Tibial artery (tissue), 4 donors: ENCODE data around the gene PDE7B.
A peak's percentile ranks its signal among the peaks of the same experiment; 100 is the strongest.

Experiments used
- DNase-seq, 2 donors: peaks; one replicate each; pipeline ENCODE4 v3.0.0-alpha.2; 2019
- H3K27ac ChIP-seq, 2 donors: fragments of 200-600 bp; sonication (generic) in 1 of 2; 1 replicate in 1 of 2; 2 replicates in 1 of 2; pipeline ENCODE4 v1.5.1; 2018 to 2019; ENCODE audit warnings: mild to moderate bottlenecking in 1 of 2
- H3K27me3 ChIP-seq, 2 donors: fragments of 200-600 bp; sonication (generic) in 1 of 2; one replicate each; pipeline versions ENCODE4 v1.5.1 to v1.6.0; 2016 to 2019
- H3K36me3 ChIP-seq, 3 donors: fragments of 200-600 bp; sonication (generic) in 2 of 3; one replicate each; pipeline ENCODE4 v1.5.1; 2016 to 2019; ENCODE audit warnings: mild to moderate bottlenecking in 2 of 3
- H3K4me1 ChIP-seq, 4 donors: fragments of 200-600 bp; sonication (generic) in 2 of 4; 1 replicate in 3 of 4; 2 replicates in 1 of 4; pipeline ENCODE4 v1.5.1; 2016 to 2019
- H3K4me3 ChIP-seq, 2 donors: fragments of 200-600 bp; sonication (generic) in 1 of 2; 1 replicate in 1 of 2; 2 replicates in 1 of 2; pipeline ENCODE4 v1.5.1; 2018 to 2019; ENCODE audit warnings: mild to moderate bottlenecking in 2 of 2
- H3K9me3 ChIP-seq, 3 donors: fragments of 200-600 bp; sonication (generic) in 1 of 3; one replicate each; pipeline ENCODE4 v1.5.1; 2016 to 2019
- CTCF ChIP-seq, 2 experiments: fragments of 200-600 bp in 1 of 2; fragments of 450-650 bp in 1 of 2; IDR thresholded peaks; one replicate each; pipeline ENCODE4 v1.5.1; 2017 to 2019; ENCODE audit warnings: antibody characterized with exemption in 2 of 2, mild to moderate bottlenecking in 1 of 2, moderate library complexity in 1 of 2
- intact Hi-C: fragments of 100-400 bp; cut with DNase I; formaldehyde crosslinking; loops from one replicate; pipeline ENCODE4 v1.15.0; 2023; ENCODE audit warnings: low total_unique reads

Gene PDE7B

GRCh38 chr6:136226027-136226673, 374.6 kb downstream of the PDE7B start:
- no peaks in the 10 kb centered on the region for H3K36me3 ChIP-seq
- DNase-seq, result peak in 1 of 2 donors; percentile 48
- no peaks in the 10 kb centered on the region for H3K9me3 ChIP-seq
- H3K27ac ChIP-seq, result no peak overlapping the region
- no peaks in the 10 kb centered on the region for H3K27me3 ChIP-seq
- peak overlapping the region in 1 of 2 donors; percentile 37 for H3K4me3 ChIP-seq
- intact Hi-C loops, result loop anchor here (5.0 to 10.0 kb wide), 2 partner anchors 691 to 719 kb away; no protein-coding TSS in a partner anchor
- peaks cover 0 to 5% (median 0%) of the 10 kb centered on the region in 4 donors for H3K4me1 ChIP-seq
- peak; percentile 98 to 100 for TF ChIP-seq CTCF (IDR thresholded peaks at IDR 0.05)

- DNase-seq, result no peak
- Histone ChIP-seq H3K36me3 (no peaks in the 10 kb centered on the region), H3K4me1 (peaks cover 0 to 5% (median 0%) of the 10 kb centered on the region in 4 donors), H3K9me3 (no peaks in the 10 kb centered on the region), H3K4me3 (peak overlapping the region in 1 of 2 donors; percentile 37), H3K27me3 (no peaks in the 10 kb centered on the region), H3K27ac (no peak overlapping the region)
- intact Hi-C loops, result loop anchor here (5.0 to 10.0 kb wide), 2 partner anchors 692 to 720 kb away; no protein-coding TSS in a partner anchor
- TF ChIP-seq CTCF (IDR thresholded peaks at IDR 0.05), result no peak
Measured at GRCh38 chr6:136226674-136227377, 375.3 kb downstream of the PDE7B start.

- Histone ChIP-seq H3K9me3 (no peaks in the 10 kb centered on the region), H3K4me3 (no peak overlapping the region), H3K4me1 (peaks cover 0 to 5% (median 0%) of the 10 kb centered on the region in 4 donors), H3K27ac (no peak overlapping the region), H3K27me3 (no peaks in the 10 kb centered on the region), H3K36me3 (no peaks in the 10 kb centered on the region)
- intact Hi-C loops, result loop anchor here (5.0 to 10.0 kb wide), 2 partner anchors 694 to 722 kb away; no protein-coding TSS in a partner anchor
- no peak for TF ChIP-seq CTCF (IDR thresholded peaks at IDR 0.05)
- no peak for DNase-seq
Measured at GRCh38 chr6:136228814-136229213, 377.3 kb downstream of the PDE7B start.

GRCh38 chr6:136230219-136230853, 378.8 kb downstream of the PDE7B start:
- Histone ChIP-seq H3K36me3 (no peaks in the 10 kb centered on the region), H3K27ac (no peak overlapping the region), H3K9me3 (no peaks in the 10 kb centered on the region), H3K27me3 (no peaks in the 10 kb centered on the region), H3K4me3 (no peak overlapping the region), H3K4me1 (peaks cover 0 to 5% (median 0%) of the 10 kb centered on the region in 4 donors)
- intact Hi-C loops, result no loop called here
- DNase-seq, result no peak
- TF ChIP-seq CTCF (IDR thresholded peaks at IDR 0.05), result no peak

GRCh38 chr6:136232701-136233100, 381.2 kb downstream of the PDE7B start:
- intact Hi-C loops, result no loop called here
- H3K27me3 ChIP-seq, result no peaks in the 10 kb centered on the region
- peaks cover 0 to 5% (median 0%) of the 10 kb centered on the region in 4 donors for H3K4me1 ChIP-seq
- H3K36me3 ChIP-seq, result no peaks in the 10 kb centered on the region
- H3K4me3 ChIP-seq, result no peak overlapping the region
- no peak overlapping the region for H3K27ac ChIP-seq
- DNase-seq, result no peak
- TF ChIP-seq CTCF (IDR thresholded peaks at IDR 0.05), result no peak
- no peaks in the 10 kb centered on the region for H3K9me3 ChIP-seq
